ENCODE results near the gene FMN1.

FMN1 gene

DNA sequence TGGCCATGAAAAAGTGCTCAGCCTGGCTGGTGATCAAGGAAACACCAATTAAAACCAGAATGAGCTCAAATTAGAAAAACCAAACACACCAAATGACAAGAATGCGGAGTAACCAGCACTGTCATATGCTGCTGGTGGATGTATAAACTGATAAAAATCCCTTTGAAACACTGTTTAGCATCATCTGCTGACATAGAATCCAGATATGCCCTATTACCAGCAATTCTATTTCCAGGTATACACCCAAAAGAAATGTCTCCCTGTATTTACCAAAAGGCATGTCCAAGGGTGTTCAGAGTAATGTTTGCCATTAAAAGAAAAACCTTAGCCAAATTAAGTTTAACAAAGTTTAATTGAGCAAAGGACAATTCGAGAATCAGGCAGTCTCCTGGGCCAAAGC, 138.6 kb downstream of the FMN1 start:
- H3K4me3 ChIP-seq (ENCODE audit: low read depth, low read length), result no peak overlapping the region
- no peak for DNase-seq (ENCODE audit: low read depth)
- in situ Hi-C loops (cut with HindIII; ENCODE audit: low sequenced_read_pairs), result no loop called here
- TF ChIP-seq CTCF (IDR thresholded peaks at IDR 0.05; ENCODE audit: low read depth, low read length, missing control alignments), result no peak

- H3K4me3 ChIP-seq (ENCODE audit: low read depth, low read length), result no peak overlapping the region
- in situ Hi-C loops (cut with HindIII; ENCODE audit: low sequenced_read_pairs), result no loop called here
- no peak for TF ChIP-seq CTCF (IDR thresholded peaks at IDR 0.05; ENCODE audit: low read depth, low read length, missing control alignments)
- no peak for DNase-seq (ENCODE audit: low read depth)
Observed at GRCh38 chr15:33051528-33051927, 143.0 kb downstream of the FMN1 start.

DNA sequence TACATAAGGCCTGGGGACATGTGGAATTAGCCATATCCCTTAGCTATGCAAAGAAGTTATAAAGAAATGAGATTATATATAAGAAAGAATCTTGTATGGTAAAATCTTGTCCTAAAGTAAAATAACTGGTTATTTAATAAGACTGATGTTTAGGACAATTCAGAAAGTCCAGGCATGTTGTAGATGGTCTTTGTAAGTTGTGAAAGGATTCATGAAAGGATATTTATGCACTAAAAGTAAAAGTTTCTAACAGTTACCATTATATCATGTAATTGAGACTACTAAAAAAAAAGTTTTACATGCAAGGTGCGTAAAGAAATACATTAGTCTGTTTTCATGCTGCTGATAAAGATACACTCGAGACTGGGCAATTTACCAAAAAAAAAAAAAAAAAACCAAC, 146.3 kb downstream of the FMN1 start:
- no peak for DNase-seq (ENCODE audit: low read depth)
- H3K4me3 ChIP-seq (ENCODE audit: low read depth, low read length), result no peak overlapping the region
- TF ChIP-seq CTCF (IDR thresholded peaks at IDR 0.05; ENCODE audit: low read depth, low read length, missing control alignments), result no peak
- in situ Hi-C loops (cut with HindIII; ENCODE audit: low sequenced_read_pairs), result no loop called here

DNA sequence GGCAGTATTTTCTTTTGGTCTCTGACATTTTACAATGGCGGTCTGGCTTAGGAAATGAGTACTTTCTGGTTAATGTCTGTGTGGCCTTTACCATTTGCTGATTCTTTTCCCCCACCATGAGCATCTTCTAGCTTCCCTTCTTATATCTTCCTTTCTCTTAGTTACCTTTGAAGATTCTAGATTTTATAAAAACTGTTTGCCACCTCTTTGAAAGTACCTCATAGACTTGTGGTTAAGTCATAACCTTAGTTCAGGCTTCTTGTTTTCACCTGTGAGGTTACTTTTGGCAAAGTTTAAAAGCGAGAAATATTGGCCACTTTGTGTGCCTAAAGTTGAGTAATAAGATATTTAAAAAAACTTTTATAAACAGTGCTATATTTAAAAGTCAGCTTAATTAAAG, 147.4 kb downstream of the FMN1 start:
- DNase-seq (ENCODE audit: low read depth), result no peak
- in situ Hi-C loops (cut with HindIII; ENCODE audit: low sequenced_read_pairs), result no loop called here
- no peak for TF ChIP-seq CTCF (IDR thresholded peaks at IDR 0.05; ENCODE audit: low read depth, low read length, missing control alignments)
- no peak overlapping the region for H3K4me3 ChIP-seq (ENCODE audit: low read depth, low read length)

- in situ Hi-C loops (cut with HindIII; ENCODE audit: low sequenced_read_pairs), result no loop called here
- no peak for TF ChIP-seq CTCF (IDR thresholded peaks at IDR 0.05; ENCODE audit: low read depth, low read length, missing control alignments)
- H3K4me3 ChIP-seq (ENCODE audit: low read depth, low read length), result no peak overlapping the region
- DNase-seq (ENCODE audit: low read depth), result no peak
Observed at GRCh38 chr15:33046329-33046728, 148.2 kb downstream of the FMN1 start.

GRCh38 chr15:33045066-33045810, 149.3 kb downstream of the FMN1 start:
- TF ChIP-seq CTCF (IDR thresholded peaks at IDR 0.05; ENCODE audit: low read depth, low read length, missing control alignments), result no peak
- H3K4me3 ChIP-seq (ENCODE audit: low read depth, low read length), result no peak overlapping the region
- in situ Hi-C loops (cut with HindIII; ENCODE audit: low sequenced_read_pairs), result no loop called here
- peak; percentile 66 for DNase-seq (ENCODE audit: low read depth)

Measured in astrocyte of the cerebellum (primary cell).